GM12878 (cell line): ENCODE measurements around the gene SPIB. TPM values are rescaled to one million over a fixed set of nuclear protein-coding genes. Genes with fewer than 3 reads are reported as not detected.

ENCODE experiments used
- ATAC-seq: fragments of 200-7000 bp; cut with Tn5 transposase; 3 replicates; pipeline ENCODE4 v1.9.1; 2020; ENCODE audit warnings: mild to moderate bottlenecking, moderate library complexity
- BruUV-seq: library from RNA; stranded (reverse); fragments of 400-500 nt; replicated peaks from 2 replicates; lab custom pipeline; 2021; lab: Mats Ljungman, UMichigan
- CTCF ChIA-PET: fragments of 300-600 bp; sonication (Branson Sonifier 250); formaldehyde crosslinking; extraction: SDS; loops from one replicate; lab custom pipeline; 2021; ENCODE audit warnings: inconsistent platforms; lab: Yijun Ruan, JAX
- POLR2A ChIA-PET: fragments of 350-600 bp; formaldehyde crosslinking; extraction: SDS; loops from one replicate; lab custom pipeline; 2021; ENCODE audit warnings: inconsistent platforms; lab: Charles Lee
- RAD21 ChIA-PET: fragments of 300-600 bp; sonication (Branson Sonifier 250); formaldehyde crosslinking; loops from one replicate; lab custom pipeline; 2023; ENCODE audit warnings: antibody characterized with exemption; ENCODE audit not compliant: unreplicated experiment; lab: Charles Lee
- SMC1A ChIA-PET: fragments of 300-600 bp; sonication (Branson Sonifier 250); formaldehyde crosslinking; loops from one replicate; lab custom pipeline; 2023; ENCODE audit not compliant: unreplicated experiment, uncharacterized antibody; lab: Charles Lee
- DNase-seq: peaks from one replicate; pipeline ENCODE4 v3.0.0-alpha.2; 2011; ENCODE audit warnings: low read depth, low spot score
- FAIRE-seq: peaks from 3 replicates; lab custom pipeline; 2011; peaks lifted over from hg19 to GRCh38; lab: Jason Lieb, UNC
- H2AFZ ChIP-seq: 2 replicates; pipeline ENCODE4 v1.6.0; 2011; ENCODE audit warnings: low read depth, low read length, control low read depth; ENCODE audit not compliant: control insufficient read depth
- H3K27ac ChIP-seq: 2 replicates; pipeline ENCODE4 v1.5.1; 2011; ENCODE audit warnings: control low read depth; ENCODE audit not compliant: control insufficient read depth, insufficient read depth
- H3K27me3 ChIP-seq, 2 experiments: replicated peaks in 1 of 2; 2 replicates each; pipeline versions ENCODE4 v1.6.0 to v1.6.1; 2011; ENCODE audit warnings: low read length in 1 of 2; ENCODE audit not compliant: control insufficient read depth in 2 of 2, insufficient read depth in 2 of 2
- H3K36me3 ChIP-seq, 2 experiments: 2 replicates each; pipeline ENCODE4 v1.5.1; 2011; ENCODE audit warnings: low read length in 1 of 2; ENCODE audit not compliant: control insufficient read depth in 2 of 2, insufficient read depth in 2 of 2
- H3K4me1 ChIP-seq: 2 replicates; pipeline ENCODE4 v1.6.1; 2011; ENCODE audit warnings: mild to moderate bottlenecking, low read length, moderate library complexity, mixed read lengths; ENCODE audit not compliant: control insufficient read depth, insufficient read depth
- H3K4me2 ChIP-seq: 2 replicates; pipeline ENCODE4 v1.6.0; 2011; ENCODE audit warnings: control low read depth; ENCODE audit not compliant: control insufficient read depth, insufficient read depth
- H3K4me3 ChIP-seq: fragments of 200-600 bp; sonication (generic); 2 replicates; pipeline ENCODE4 v1.5.1; 2016
- H3K79me2 ChIP-seq: 2 replicates; pipeline ENCODE4 v1.6.0; 2011; ENCODE audit warnings: low read length; ENCODE audit not compliant: control insufficient read depth, insufficient read depth
- H3K9ac ChIP-seq: 2 replicates; pipeline ENCODE4 v1.8.0; 2011; ENCODE audit warnings: low read length, control low read depth, mixed read lengths; ENCODE audit not compliant: control insufficient read depth, insufficient read depth
- H3K9me3 ChIP-seq: replicated peaks from 3 replicates; pipeline ENCODE4 v1.5.1; 2011; ENCODE audit warnings: mild to moderate bottlenecking, low read length; ENCODE audit not compliant: control insufficient read depth, insufficient read depth
- H4K20me1 ChIP-seq: 2 replicates; pipeline ENCODE4 v1.6.0; 2011; ENCODE audit not compliant: control insufficient read depth, insufficient read depth
- BMI1 ChIP-seq: fragments of 450-650 bp; IDR thresholded peaks from 2 replicates; pipeline ENCODE4 v1.6.1; 2016; ENCODE audit warnings: mild to moderate bottlenecking, moderate library complexity, borderline replicate concordance
- CHD2 ChIP-seq: IDR thresholded peaks from 2 replicates; pipeline ENCODE4 v1.6.1; 2011; ENCODE audit warnings: low read depth, low read length, improper control_type of control experiment, borderline replicate concordance
- EGR1 ChIP-seq, 2 experiments: IDR thresholded peaks; 1 replicate in 1 of 2; 2 replicates in 1 of 2; pipeline ENCODE4 v1.6.1; 2011 to 2012; ENCODE audit warnings: low read depth in 2 of 2, low read length in 2 of 2, borderline replicate concordance in 1 of 2, mild to moderate bottlenecking in 1 of 2, moderate library complexity in 1 of 2
- HDAC2 ChIP-seq: fragments of 200-600 bp; sonication (generic); IDR thresholded peaks from 2 replicates; pipeline ENCODE4 v1.6.1; 2017
- JUNB ChIP-seq: IDR thresholded peaks from 2 replicates; pipeline ENCODE4 v1.6.1; 2016; ENCODE audit warnings: antibody characterized with exemption, mild to moderate bottlenecking
- ZSCAN29 ChIP-seq: fragments of 450-650 bp; IDR thresholded peaks from 2 replicates; pipeline ENCODE4 v1.6.1; 2017; ENCODE audit warnings: mild to moderate bottlenecking, moderate library complexity
- WGBS: methylation state at CpG from one replicate; pipeline ENCODE4 v1.1.6; 2016; ENCODE audit warnings: low lambda C conversion rate; ENCODE audit not compliant: insufficient replicate concordance, insufficient coverage; ENCODE audit errors: missing lambda C conversion rate; 5-methylcytosine and 5-hydroxymethylcytosine counted together
- in situ Hi-C: fragments of 300-500 bp; cut with MboI; formaldehyde crosslinking; loops from 9 replicates; pipeline ENCODE4 v1.14.3; 2018; ENCODE audit warnings: mixed read lengths
- intact Hi-C: fragments of 100-400 bp; cut with micrococcal nuclease; formaldehyde crosslinking; loops from one replicate; pipeline ENCODE4 v1.14.2; 2022; ENCODE audit not compliant: unreplicated experiment
- polyA plus RNA-seq, 11 experiments: library from polyadenylated mRNA; depleted of rRNA in 4 of 11; unstranded in 6 of 11; stranded (reverse) in 5 of 11; fragments of >200 nt; fragmentation: Nextera tagmentation in 4 of 11; fragmentation: Illumina TruSeq in 1 of 11; extraction: Ambion mirVana in 4 of 11; extraction: Trizol in 1 of 11; gene quantifications; 1 replicate in 1 of 11; 2 replicates in 10 of 11; pipeline versions ENCODE4 v1.2.1 to v1.2.3, GENCODE V29; 2011 to 2016; ENCODE audit warnings: inconsistent platforms in 2 of 11, missing spikeins in 2 of 11, low read depth in 1 of 11
- total RNA-seq, 4 experiments: library from RNA; depleted of rRNA in 3 of 4; stranded (reverse); fragments of >200 nt in 3 of 4; fragmentation: Illumina TruSeq in 1 of 4; extraction: Trizol in 1 of 4; gene quantifications; 2 replicates each; pipeline versions ENCODE4 v1.2.1 to v1.2.3, GENCODE V29; 2013 to 2021
- TF ChIP-seq, protein P1 (sequence below): fragments of 450-650 bp; IDR thresholded peaks from 2 replicates; pipeline ENCODE4 v1.6.1; 2016; ENCODE audit warnings: mild to moderate bottlenecking, moderate library complexity, borderline replicate concordance
- TF ChIP-seq, protein P2 (sequence below), 3 experiments: IDR thresholded peaks in 2 of 3; conservative IDR thresholded peaks in 1 of 3; 2 replicates each; pipeline ENCODE4 v1.5.1; 2011; ENCODE audit warnings: low read depth in 3 of 3, low read length in 3 of 3, mild to moderate bottlenecking in 3 of 3, control low read depth in 2 of 3, moderate library complexity in 2 of 3, inconsistent platforms in 1 of 3, mixed read lengths in 1 of 3; ENCODE audit not compliant: control insufficient read depth in 2 of 3, insufficient read depth in 1 of 3; ENCODE audit errors: extremely low read depth in 1 of 3

SPIB gene
- total and polyA plus RNA-seq, 10 of the 15 experiments (the other 5 are each of a cell fraction or from before 2014, with no cell fraction given), result 3.5 to 123 (median 56.0) TPM

DNA sequence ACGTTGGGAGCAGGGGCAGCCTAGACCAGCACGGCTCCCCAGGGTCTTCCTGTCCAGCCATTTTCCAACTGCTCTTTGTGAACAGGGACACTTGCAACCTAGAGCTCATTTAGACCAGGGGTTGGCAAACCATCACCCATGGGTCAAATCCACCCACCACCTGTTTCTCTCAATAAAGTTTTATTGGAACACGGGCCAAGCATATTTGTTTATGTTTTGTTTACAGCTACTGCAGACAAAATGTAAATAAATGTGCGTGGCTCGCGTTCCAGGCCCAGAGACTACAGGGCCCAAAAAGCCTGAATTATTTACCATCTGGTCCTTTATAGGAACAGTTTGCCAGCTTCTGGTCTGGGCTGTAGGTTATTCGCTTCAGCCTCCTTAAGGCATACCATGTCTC lies 44.2 kb downstream of the SPIB start:
- H3K79me2 ChIP-seq, result no peaks in the 10 kb centered on the region
- DNase-seq, result no peak
- intact Hi-C loops (no loop called here), in situ Hi-C loops (loop anchor here (5.0 kb wide), 1 partner anchor 96 kb away; the partner anchor contains the start of gene NAPSA)
- WGBS, result 51% methylated on average over 7 of the region's 7 CpGs
- CTCF ChIA-PET, result interaction anchor here (0.8 to 4.6 kb wide), 7 partner anchors 16 to 112 kb away, joined by 3 to 167 read pairs (median 5); partner anchors contain the start of gene NAPSA
- SMC1A ChIA-PET, result interaction anchor here (0.6 to 4.6 kb wide), 6 partner anchors 29 to 105 kb away, joined by 3 to 68 read pairs (median 4); partner anchors contain the start of gene NR1H2
- H3K9ac ChIP-seq, result no peak overlapping the region
- H3K27me3 ChIP-seq, result no peaks in the 10 kb centered on the region
- no TSS peak for BruUV-seq
- H3K4me3 ChIP-seq, result no peak overlapping the region
- no peaks in the 10 kb centered on the region for H3K9me3 ChIP-seq
- TF ChIP-seq BMI1 (no peak), CHD2 (no peak), HDAC2 (no peak), ZSCAN29 (no peak), EGR1 (IDR thresholded peaks at IDR 0.05; ENCODE audit: borderline replicate concordance in 1 of 2, low read depth in 2 of 2, low read length in 2 of 2) (no peak), JUNB (no peak)
- TF ChIP-seq, protein P1, sequence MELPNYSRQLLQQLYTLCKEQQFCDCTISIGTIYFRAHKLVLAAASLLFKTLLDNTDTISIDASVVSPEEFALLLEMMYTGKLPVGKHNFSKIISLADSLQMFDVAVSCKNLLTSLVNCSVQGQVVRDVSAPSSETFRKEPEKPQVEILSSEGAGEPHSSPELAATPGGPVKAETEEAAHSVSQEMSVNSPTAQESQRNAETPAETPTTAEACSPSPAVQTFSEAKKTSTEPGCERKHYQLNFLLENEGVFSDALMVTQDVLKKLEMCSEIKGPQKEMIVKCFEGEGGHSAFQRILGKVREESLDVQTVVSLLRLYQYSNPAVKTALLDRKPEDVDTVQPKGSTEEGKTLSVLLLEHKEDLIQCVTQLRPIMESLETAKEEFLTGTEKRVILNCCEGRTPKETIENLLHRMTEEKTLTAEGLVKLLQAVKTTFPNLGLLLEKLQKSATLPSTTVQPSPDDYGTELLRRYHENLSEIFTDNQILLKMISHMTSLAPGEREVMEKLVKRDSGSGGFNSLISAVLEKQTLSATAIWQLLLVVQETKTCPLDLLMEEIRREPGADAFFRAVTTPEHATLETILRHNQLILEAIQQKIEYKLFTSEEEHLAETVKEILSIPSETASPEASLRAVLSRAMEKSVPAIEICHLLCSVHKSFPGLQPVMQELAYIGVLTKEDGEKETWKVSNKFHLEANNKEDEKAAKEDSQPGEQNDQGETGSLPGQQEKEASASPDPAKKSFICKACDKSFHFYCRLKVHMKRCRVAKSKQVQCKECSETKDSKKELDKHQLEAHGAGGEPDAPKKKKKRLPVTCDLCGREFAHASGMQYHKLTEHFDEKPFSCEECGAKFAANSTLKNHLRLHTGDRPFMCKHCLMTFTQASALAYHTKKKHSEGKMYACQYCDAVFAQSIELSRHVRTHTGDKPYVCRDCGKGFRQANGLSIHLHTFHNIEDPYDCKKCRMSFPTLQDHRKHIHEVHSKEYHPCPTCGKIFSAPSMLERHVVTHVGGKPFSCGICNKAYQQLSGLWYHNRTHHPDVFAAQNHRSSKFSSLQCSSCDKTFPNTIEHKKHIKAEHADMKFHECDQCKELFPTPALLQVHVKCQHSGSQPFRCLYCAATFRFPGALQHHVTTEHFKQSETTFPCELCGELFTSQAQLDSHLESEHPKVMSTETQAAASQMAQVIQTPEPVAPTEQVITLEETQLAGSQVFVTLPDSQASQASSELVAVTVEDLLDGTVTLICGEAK, result peak; percentile 79
- TF ChIP-seq, protein P2, sequence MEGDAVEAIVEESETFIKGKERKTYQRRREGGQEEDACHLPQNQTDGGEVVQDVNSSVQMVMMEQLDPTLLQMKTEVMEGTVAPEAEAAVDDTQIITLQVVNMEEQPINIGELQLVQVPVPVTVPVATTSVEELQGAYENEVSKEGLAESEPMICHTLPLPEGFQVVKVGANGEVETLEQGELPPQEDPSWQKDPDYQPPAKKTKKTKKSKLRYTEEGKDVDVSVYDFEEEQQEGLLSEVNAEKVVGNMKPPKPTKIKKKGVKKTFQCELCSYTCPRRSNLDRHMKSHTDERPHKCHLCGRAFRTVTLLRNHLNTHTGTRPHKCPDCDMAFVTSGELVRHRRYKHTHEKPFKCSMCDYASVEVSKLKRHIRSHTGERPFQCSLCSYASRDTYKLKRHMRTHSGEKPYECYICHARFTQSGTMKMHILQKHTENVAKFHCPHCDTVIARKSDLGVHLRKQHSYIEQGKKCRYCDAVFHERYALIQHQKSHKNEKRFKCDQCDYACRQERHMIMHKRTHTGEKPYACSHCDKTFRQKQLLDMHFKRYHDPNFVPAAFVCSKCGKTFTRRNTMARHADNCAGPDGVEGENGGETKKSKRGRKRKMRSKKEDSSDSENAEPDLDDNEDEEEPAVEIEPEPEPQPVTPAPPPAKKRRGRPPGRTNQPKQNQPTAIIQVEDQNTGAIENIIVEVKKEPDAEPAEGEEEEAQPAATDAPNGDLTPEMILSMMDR (IDR thresholded peaks at IDR 0.05 in 2 of 3, conservative IDR thresholded peaks at IDR 0.05 in 1 of 3; ENCODE audit: control insufficient read depth in 2 of 3, extremely low read depth in 1 of 3, insufficient read depth in 1 of 3, low read depth in 3 of 3, low read length in 3 of 3), result no peak
- RAD21 ChIA-PET, result interaction anchor here (1.0 to 3.9 kb wide), 7 partner anchors 31 to 106 kb away, joined by 3 to 72 read pairs (median 4); partner anchors contain the start of genes MYBPC2 and NR1H2
- no peaks in the 10 kb centered on the region for H3K36me3 ChIP-seq
- ATAC-seq, result no peak
- no peak overlapping the region for H3K4me2 ChIP-seq
- H4K20me1 ChIP-seq, result no peaks in the 10 kb centered on the region
- POLR2A ChIA-PET, result interaction anchor here (0.6 to 1.1 kb wide), 2 partner anchors 10 to 94 kb away, joined by 3 to 4 read pairs; no protein-coding TSS in a partner anchor
- peaks cover 20% of the 10 kb centered on the region for H3K4me1 ChIP-seq
- H2AFZ ChIP-seq, result no peak overlapping the region
- no peak for FAIRE-seq
- no peak overlapping the region for H3K27ac ChIP-seq
